Measurements from ENCODE around the gene TMEM40.

DNA sequence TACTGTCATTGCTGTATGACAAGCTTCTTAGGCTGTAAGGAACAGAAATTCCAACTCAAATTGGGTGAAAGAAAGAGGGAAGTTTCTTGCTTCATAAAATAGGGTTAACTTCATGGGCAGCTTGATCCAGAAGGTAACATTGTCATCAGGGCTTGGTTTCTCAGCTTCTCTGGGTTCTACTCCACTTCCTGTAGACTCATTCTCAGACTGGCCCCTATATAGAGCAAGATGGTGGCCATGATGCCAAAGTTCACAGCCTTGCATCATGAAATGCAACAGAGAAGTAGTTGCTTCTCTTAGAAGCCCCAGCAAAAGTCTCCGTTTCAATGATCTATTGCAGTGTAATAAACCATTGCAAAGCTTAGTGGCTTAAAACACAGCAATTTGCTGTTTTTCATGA lies 33.6 kb downstream of the TMEM40 start:
- TF ChIP-seq POLR2A (conservative IDR thresholded peaks at IDR 0.05) (no peak), BRF1 (IDR thresholded peaks at IDR 0.05; ENCODE audit: borderline replicate concordance, extremely low read depth, insufficient read length) (no peak), PCBP1 (IDR thresholded peaks at IDR 0.05; ENCODE audit: low read depth, low read length, poor library complexity, severe bottlenecking) (no peak), TCF7 (IDR thresholded peaks at IDR 0.05; ENCODE audit: borderline replicate concordance) (no peak)
- TF ChIP-seq, protein P1, sequence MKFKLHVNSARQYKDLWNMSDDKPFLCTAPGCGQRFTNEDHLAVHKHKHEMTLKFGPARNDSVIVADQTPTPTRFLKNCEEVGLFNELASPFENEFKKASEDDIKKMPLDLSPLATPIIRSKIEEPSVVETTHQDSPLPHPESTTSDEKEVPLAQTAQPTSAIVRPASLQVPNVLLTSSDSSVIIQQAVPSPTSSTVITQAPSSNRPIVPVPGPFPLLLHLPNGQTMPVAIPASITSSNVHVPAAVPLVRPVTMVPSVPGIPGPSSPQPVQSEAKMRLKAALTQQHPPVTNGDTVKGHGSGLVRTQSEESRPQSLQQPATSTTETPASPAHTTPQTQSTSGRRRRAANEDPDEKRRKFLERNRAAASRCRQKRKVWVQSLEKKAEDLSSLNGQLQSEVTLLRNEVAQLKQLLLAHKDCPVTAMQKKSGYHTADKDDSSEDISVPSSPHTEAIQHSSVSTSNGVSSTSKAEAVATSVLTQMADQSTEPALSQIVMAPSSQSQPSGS (CRISPR knock-in tag; IDR thresholded peaks at IDR 0.05) = no peak
